Measurements from ENCODE around the gene UPK3A. TPM values are rescaled to one million over a fixed set of nuclear protein-coding genes. Genes with fewer than 3 reads are reported as not detected.

UPK3A gene
- total and polyA plus RNA-seq, 12 donors = 0.17 TPM; not detected in 11

DNA sequence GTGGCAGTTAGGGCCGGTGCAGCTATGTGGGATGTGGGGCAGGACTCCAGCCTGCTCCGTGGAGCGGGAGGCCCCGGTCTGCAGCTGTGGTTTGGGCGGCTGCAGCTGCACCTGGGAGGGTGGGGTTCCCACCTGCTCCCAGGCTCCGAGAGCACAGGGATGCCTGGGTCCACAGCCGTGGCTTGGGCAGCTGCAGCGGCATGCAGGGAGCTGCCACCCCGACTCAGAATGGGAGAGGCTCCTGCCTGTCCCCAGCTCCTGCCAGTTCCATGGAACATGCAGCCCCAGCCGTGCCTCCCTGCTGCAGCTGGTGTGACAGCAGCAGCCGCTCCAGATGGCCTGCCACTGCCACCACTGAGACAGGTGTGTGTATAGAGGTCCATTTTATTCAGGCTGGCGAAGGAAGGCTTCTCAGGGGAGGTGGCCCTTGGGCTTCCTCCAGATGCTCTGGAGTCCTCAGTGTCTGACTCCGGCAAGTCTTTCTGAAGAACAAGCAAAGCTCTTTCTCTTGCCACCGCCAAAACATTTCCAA, 21.8 kb upstream of the UPK3A start:
- Histone ChIP-seq H3K27me3 (no peaks in the 10 kb centered on the region), H3K36me3 (replicated peaks in 1 of 2) (no peaks in the 10 kb centered on the region), H3K27ac (peak overlapping the region in 3 of 5 donors; percentile 43 to 77 (median 62)), H3K4me3 (no peak overlapping the region), H3K9me3 (replicated peaks in 1 of 3) (no peaks in the 10 kb centered on the region), H3K4me1 (replicated peaks in 1 of 2) (peaks cover 0 to 19% of the 10 kb centered on the region in 2 donors)
- intact Hi-C loops (cut with DNase I) = loop anchor here (5.0 to 10.0 kb wide), 3 partner anchors 161 to 438 kb away; no protein-coding TSS in a partner anchor
- 77 to 88% (median 85%) methylated on average over 10 to 14 of the region's 14 CpGs for WGBS, 4 donors
- DNase-seq = no peak
- TF ChIP-seq, protein P1, sequence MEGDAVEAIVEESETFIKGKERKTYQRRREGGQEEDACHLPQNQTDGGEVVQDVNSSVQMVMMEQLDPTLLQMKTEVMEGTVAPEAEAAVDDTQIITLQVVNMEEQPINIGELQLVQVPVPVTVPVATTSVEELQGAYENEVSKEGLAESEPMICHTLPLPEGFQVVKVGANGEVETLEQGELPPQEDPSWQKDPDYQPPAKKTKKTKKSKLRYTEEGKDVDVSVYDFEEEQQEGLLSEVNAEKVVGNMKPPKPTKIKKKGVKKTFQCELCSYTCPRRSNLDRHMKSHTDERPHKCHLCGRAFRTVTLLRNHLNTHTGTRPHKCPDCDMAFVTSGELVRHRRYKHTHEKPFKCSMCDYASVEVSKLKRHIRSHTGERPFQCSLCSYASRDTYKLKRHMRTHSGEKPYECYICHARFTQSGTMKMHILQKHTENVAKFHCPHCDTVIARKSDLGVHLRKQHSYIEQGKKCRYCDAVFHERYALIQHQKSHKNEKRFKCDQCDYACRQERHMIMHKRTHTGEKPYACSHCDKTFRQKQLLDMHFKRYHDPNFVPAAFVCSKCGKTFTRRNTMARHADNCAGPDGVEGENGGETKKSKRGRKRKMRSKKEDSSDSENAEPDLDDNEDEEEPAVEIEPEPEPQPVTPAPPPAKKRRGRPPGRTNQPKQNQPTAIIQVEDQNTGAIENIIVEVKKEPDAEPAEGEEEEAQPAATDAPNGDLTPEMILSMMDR (IDR thresholded peaks at IDR 0.05) = no peak
- TF ChIP-seq POLR2A (IDR thresholded peaks at IDR 0.05) = no peak

DNA sequence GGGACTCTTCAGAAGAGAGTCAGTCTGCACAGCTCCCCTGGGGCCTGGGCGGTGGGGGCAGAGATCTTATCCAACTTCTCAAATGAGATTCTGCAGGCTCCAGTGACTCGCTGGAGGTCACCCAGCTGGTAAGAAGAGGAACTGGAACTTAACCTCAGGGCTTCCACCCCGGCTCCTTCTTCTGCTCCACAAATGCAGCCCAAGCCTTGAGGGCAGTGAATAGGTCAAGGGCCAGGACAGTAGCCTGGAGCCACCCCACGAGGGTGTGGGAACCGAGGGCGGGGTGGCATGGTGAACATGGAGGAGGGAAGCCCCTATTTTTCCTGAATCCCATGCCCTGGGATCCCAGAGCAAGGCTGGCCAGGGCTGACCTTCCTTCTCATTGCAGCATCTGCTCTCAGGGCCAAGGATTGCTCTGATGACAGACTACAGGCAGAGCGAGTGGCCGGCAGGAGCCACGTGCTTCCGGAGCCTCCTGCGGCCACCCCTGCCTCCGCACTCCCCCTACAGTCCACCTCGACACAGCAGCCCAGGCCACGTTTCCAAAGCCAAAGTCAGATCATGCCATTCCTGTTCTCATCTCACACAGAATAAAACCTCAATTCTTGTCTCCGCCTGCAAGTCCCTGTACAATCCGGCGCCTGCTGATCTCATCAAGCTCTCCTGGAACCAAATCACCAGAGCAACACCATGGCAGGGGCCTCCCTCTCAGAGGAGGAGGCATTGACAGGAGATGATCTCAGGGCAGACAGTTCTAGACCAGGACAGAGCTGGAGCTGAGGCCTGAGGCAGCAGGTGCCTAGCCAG, 21.1 kb upstream of the UPK3A start:
- intact Hi-C loops (cut with DNase I) = loop anchor here (5.0 to 10.0 kb wide), 3 partner anchors 161 to 439 kb away; no protein-coding TSS in a partner anchor
- no peaks in the 10 kb centered on the region for H3K36me3 ChIP-seq (replicated peaks in 1 of 2)
- TF ChIP-seq POLR2A (IDR thresholded peaks at IDR 0.05) = no peak
- TF ChIP-seq, protein P1 (IDR thresholded peaks at IDR 0.05) = peak; percentile 70 to 93 (median 88)
- H3K4me3 ChIP-seq = no peak overlapping the region
- no peaks in the 10 kb centered on the region for H3K27me3 ChIP-seq
- DNase-seq = peak; percentile 78 to 93 (median 89)
- H3K9me3 ChIP-seq (replicated peaks in 1 of 3) = no peaks in the 10 kb centered on the region
- peaks cover under 1 to 21% of the 10 kb centered on the region in 2 donors for H3K4me1 ChIP-seq (replicated peaks in 1 of 2)
- H3K27ac ChIP-seq = peak overlapping the region in 4 of 5 donors; percentile 20 to 77 (median 52)
- 15 to 18% (median 18%) methylated on average over 8 to 17 of the region's 17 CpGs for WGBS, 4 donors

DNA sequence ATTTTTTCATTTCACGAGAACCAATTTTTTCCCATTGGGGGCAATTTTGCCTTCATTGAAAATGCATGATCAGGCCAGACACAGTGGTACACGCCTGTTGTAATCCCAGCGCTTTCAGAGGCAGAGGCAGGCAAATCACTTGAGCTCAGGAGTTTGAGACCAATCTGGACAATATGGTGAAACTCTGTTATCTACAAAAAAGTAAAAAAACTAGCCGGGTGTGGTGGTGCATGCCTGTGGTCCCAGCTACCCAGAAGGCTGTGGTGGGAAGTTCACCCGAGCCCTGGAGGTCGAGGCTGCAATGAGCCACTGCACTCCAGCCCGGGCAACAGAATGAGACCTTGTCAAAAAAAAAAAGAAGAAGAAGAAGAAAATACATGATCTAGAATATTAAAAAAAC, 19.2 kb upstream of the UPK3A start:
- Histone ChIP-seq H3K4me3 (no peak overlapping the region), H3K27me3 (no peaks in the 10 kb centered on the region), H3K9me3 (replicated peaks in 1 of 3) (no peaks in the 10 kb centered on the region), H3K36me3 (replicated peaks in 1 of 2) (no peaks in the 10 kb centered on the region), H3K4me1 (replicated peaks in 1 of 2) (peaks cover 7 to 32% of the 10 kb centered on the region in 2 donors), H3K27ac (no peak overlapping the region)
- WGBS, 4 donors = 61 to 75% (median 70%) methylated on average over 7 of the region's 7 CpGs
- intact Hi-C loops (cut with DNase I) = loop anchor here in 1 of 2 donors (10.0 kb wide), 2 partner anchors 291 to 441 kb away; no protein-coding TSS in a partner anchor
- no peak for TF ChIP-seq POLR2A (IDR thresholded peaks at IDR 0.05)
- DNase-seq = no peak

DNA sequence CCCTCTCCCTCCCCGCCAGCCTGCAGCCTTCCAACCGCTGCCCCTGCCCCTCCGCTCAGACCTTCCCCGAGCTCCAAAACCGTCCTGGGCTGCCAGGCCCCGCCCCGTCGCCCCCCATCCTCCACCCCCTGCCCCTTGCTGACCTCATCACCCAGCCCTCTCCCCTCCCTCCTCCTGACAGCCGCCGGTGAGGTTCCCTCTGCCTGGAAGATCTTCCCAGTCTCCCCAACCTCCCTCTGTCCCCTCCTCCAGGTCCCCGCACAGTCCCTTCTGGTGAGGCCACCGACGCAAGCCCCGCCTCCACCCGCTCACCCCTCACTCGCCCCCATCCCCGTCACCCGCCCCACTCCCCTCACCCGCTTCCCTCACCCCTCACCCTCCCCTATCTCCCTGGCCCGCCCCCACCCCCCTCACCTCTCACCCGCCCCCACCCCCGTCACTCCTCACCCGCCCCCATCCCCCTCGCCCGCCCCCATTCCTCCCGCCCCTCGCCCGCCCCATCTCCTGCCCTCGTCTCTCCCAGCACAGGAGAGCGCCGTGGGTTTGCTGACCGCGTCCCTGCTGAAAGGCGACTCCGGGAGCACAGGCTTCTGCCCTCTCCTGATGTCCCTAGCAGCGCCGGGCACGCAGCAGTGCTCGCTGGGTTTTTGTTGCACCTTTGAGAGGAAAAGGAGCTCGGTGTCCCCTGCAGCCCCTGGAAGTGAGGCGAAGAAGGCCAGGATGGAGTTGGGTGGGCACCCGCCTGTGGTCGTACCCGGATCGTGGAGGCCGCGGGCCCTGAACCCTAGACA, 16.4 kb upstream of the UPK3A start:
- Histone ChIP-seq H3K4me1 (replicated peaks in 1 of 2) (peaks cover 7 to 26% of the 10 kb centered on the region in 2 donors), H3K4me3 (peak overlapping the region in 3 of 4 donors; percentile 51 to 56 (median 53)), H3K9me3 (replicated peaks in 1 of 3) (no peaks in the 10 kb centered on the region), H3K36me3 (replicated peaks in 1 of 2) (no peaks in the 10 kb centered on the region), H3K27me3 (no peaks in the 10 kb centered on the region), H3K27ac (no peak overlapping the region)
- TF ChIP-seq POLR2A (IDR thresholded peaks at IDR 0.05) = no peak
- TF ChIP-seq, protein P1 (IDR thresholded peaks at IDR 0.05) = no peak
- 0 to 2% (median 2%) methylated on average over 20 to 47 of the region's 47 CpGs for WGBS, 4 donors
- peak in 2 of 7 donors; percentile 41 to 50 for DNase-seq
- intact Hi-C loops (cut with DNase I) = loop anchor here in 1 of 2 donors (10.0 kb wide), 2 partner anchors 294 to 444 kb away; no protein-coding TSS in a partner anchor

Measured in adrenal gland (tissue), 12 donors.